HUES6 (cell line): Measurements from ENCODE around the gene PROM1.

ENCODE experiments used
- H3K27ac ChIP-seq: 2 replicates; pipeline ENCODE4 v1.7.0; 2013; ENCODE audit warnings: low read depth, mild to moderate bottlenecking, low read length, inconsistent platforms
- H3K27me3 ChIP-seq: 2 replicates; pipeline ENCODE4 v1.6.1; 2013; ENCODE audit warnings: low read length; ENCODE audit not compliant: control insufficient read depth, insufficient read depth
- H3K36me3 ChIP-seq: 2 replicates; pipeline ENCODE4 v1.6.1; 2013; ENCODE audit warnings: low read length; ENCODE audit not compliant: control insufficient read depth, insufficient read depth
- H3K4me1 ChIP-seq: 2 replicates; pipeline ENCODE4 v1.6.1; 2013; ENCODE audit warnings: low read length; ENCODE audit not compliant: control insufficient read depth, insufficient read depth
- H3K4me3 ChIP-seq: 2 replicates; pipeline ENCODE4 v1.5.1; 2013; ENCODE audit warnings: low read depth, low read length
- H3K9ac ChIP-seq: one replicate; pipeline ENCODE4 v1.6.1; 2013; ENCODE audit warnings: mild to moderate bottlenecking, low read length
- H3K9me3 ChIP-seq: 2 replicates; pipeline ENCODE4 v1.6.1; 2013; ENCODE audit warnings: low read depth, low read length; ENCODE audit not compliant: control insufficient read depth, insufficient read depth

Gene PROM1

GRCh38 chr4:16027114-16027513 lies 56.7 kb downstream of the PROM1 start:
- H3K4me3 ChIP-seq = no peak overlapping the region
- peaks cover 23% of the 10 kb centered on the region for H3K36me3 ChIP-seq
- H3K9me3 ChIP-seq = no peaks in the 10 kb centered on the region
- H3K27me3 ChIP-seq = no peaks in the 10 kb centered on the region
- no peak overlapping the region for H3K27ac ChIP-seq
- peaks cover 24% of the 10 kb centered on the region for H3K4me1 ChIP-seq
- H3K9ac ChIP-seq = no peak overlapping the region

DNA sequence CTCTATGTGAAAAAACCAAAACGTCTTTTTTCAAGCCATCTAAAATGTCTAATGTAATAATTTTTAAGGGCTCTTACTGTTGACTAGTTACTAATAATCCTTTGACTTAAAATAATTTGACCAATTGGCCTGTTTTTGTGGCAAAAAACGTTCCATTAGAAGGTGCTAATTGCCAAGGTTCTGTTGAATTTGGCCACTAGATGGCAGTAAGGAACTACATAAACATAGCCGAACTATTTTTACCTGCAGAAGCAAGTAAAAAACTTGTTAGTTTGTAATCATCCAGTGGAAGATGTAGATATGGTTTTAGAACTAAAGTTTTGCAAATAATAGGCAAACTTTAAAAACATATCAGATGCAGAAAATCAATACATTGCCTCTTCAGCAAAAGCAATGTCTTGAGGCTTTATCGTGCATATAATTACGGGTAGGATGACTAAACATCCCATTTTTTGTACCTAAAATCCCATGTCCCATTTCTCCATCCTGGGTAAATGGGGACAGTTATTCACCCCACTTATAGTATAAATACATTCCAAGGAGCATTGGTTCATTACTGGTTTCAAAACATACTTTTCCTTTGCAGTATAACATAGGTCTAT lies 57.6 kb downstream of the PROM1 start:
- H3K27me3 ChIP-seq = no peaks in the 10 kb centered on the region
- H3K9me3 ChIP-seq = no peaks in the 10 kb centered on the region
- H3K36me3 ChIP-seq = peaks cover 27% of the 10 kb centered on the region
- H3K4me1 ChIP-seq = peaks cover 15% of the 10 kb centered on the region
- H3K4me3 ChIP-seq = no peak overlapping the region
- no peak overlapping the region for H3K9ac ChIP-seq
- no peak overlapping the region for H3K27ac ChIP-seq

DNA sequence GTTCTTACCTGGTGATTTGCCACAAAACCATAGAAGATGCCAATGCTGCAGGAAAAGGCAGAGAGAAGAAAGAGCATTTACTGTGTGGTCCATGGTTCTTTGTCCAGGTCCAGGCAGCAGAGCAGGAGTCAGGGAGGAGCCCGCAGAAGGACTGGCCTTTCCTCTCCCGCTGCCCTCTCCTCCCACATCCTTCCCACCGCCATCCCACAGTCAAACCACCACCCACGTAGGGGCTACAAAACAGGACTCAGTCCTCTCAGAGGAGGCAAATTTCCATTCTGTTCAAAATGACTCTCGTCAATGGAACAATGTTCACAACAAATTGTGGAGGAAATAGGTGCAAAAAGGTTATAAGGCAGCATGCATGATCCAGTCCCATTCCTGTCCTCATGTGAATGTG lies 58.6 kb downstream of the PROM1 start:
- Histone ChIP-seq H3K4me1 (peaks cover 12% of the 10 kb centered on the region), H3K9me3 (no peaks in the 10 kb centered on the region), H3K27ac (no peak overlapping the region), H3K36me3 (peaks cover 32% of the 10 kb centered on the region), H3K9ac (no peak overlapping the region), H3K4me3 (no peak overlapping the region), H3K27me3 (no peaks in the 10 kb centered on the region)

GRCh38 chr4:16023776-16024408 lies 59.9 kb downstream of the PROM1 start:
- H3K9me3 ChIP-seq = no peaks in the 10 kb centered on the region
- no peak overlapping the region for H3K9ac ChIP-seq
- peaks cover under 1% of the 10 kb centered on the region for H3K4me1 ChIP-seq
- peaks cover 38% of the 10 kb centered on the region for H3K36me3 ChIP-seq
- H3K27me3 ChIP-seq = no peaks in the 10 kb centered on the region
- H3K27ac ChIP-seq = no peak overlapping the region
- no peak overlapping the region for H3K4me3 ChIP-seq

DNA sequence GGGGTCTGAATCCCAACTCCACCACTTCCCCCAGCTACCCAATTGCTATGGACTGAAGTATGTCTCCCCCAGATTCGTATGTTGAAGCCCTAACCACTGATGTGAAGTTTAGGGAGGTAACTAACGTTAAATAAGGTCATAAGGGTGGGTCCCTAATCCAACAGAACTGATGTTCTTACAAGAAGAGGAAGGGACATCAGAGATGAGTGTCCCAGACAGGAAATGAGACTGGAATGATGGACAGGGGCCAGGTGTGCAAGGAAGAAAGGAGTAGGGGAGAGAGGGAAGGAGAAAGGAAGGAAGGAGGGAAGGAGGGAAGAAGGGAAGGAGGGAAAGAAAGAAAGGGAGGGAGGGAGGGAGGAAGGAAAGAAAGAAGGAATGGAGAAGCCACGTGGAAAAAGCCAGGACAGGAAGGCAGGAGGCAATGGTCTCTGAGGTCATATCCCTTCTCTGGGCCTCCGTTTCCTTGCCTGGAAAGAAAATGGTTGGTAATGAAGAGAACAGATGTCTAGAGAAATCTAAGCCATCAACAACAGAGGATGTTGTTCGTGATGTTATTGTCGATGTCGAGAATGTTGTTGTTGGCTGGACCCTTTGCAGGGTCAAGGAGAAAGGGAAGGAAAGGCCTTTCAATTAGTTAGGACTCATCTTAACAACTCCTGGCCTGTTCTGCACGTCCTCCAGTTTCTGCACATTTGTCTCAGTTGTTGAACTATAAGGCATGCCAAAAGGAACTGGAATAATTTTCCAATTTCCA lies 61.8 kb downstream of the PROM1 start:
- Histone ChIP-seq H3K27ac (no peak overlapping the region), H3K36me3 (peaks cover 46% of the 10 kb centered on the region), H3K27me3 (no peaks in the 10 kb centered on the region), H3K9ac (no peak overlapping the region), H3K4me1 (no peaks in the 10 kb centered on the region), H3K9me3 (no peaks in the 10 kb centered on the region), H3K4me3 (no peak overlapping the region)

- H3K9ac ChIP-seq = no peak overlapping the region
- peaks cover 63% of the 10 kb centered on the region for H3K36me3 ChIP-seq
- no peaks in the 10 kb centered on the region for H3K9me3 ChIP-seq
- no peak overlapping the region for H3K27ac ChIP-seq
- H3K27me3 ChIP-seq = no peaks in the 10 kb centered on the region
- H3K4me1 ChIP-seq = no peaks in the 10 kb centered on the region
- H3K4me3 ChIP-seq = no peak overlapping the region
These were observed 64.2 kb downstream of the PROM1 start for GRCh38 chr4:16019649-16020048.

- Histone ChIP-seq H3K4me1 (no peaks in the 10 kb centered on the region), H3K36me3 (peaks cover 63% of the 10 kb centered on the region), H3K9me3 (no peaks in the 10 kb centered on the region)
These were observed 65.0 kb downstream of the PROM1 start for GRCh38 chr4:16018841-16019240.

GRCh38 chr4:16018061-16018676 lies 65.7 kb downstream of the PROM1 start:
- H3K36me3 ChIP-seq = peaks cover 61% of the 10 kb centered on the region
- no peak overlapping the region for H3K9ac ChIP-seq
- no peaks in the 10 kb centered on the region for H3K27me3 ChIP-seq
- no peak overlapping the region for H3K4me3 ChIP-seq
- H3K27ac ChIP-seq = no peak overlapping the region
- H3K4me1 ChIP-seq = no peaks in the 10 kb centered on the region
- no peaks in the 10 kb centered on the region for H3K9me3 ChIP-seq

More at GRCh38 chr4:16018841-16019240, 65.0 kb downstream of the PROM1 start:
- Histone ChIP-seq H3K27me3 (no peaks in the 10 kb centered on the region), H3K27ac (no peak overlapping the region), H3K4me3 (no peak overlapping the region), H3K9ac (no peak overlapping the region)

DNA sequence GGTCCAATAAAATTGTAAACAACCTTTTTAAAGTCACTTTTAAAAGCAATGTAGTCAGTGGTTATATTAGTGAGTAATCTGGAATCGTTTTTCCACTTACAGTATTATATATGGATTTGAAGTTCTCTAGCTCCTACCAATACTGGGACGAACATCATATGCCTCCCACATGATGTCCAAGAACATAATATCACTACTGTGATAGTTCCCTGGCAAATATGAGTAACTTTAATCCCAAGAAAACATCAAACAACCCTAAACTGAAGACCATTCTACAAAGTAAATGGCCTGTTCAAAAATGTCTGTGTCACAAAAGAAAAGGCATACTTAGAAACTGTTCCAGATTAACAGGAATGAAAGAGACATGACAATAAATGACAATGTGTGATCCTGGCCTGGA lies 67.3 kb downstream of the PROM1 start:
- Histone ChIP-seq H3K9ac (no peak overlapping the region), H3K9me3 (no peaks in the 10 kb centered on the region), H3K4me1 (no peaks in the 10 kb centered on the region), H3K36me3 (peaks cover 56% of the 10 kb centered on the region), H3K4me3 (no peak overlapping the region), H3K27me3 (no peaks in the 10 kb centered on the region), H3K27ac (no peak overlapping the region)

GRCh38 chr4:16011173-16011572 lies 72.7 kb downstream of the PROM1 start:
- no peaks in the 10 kb centered on the region for H3K27me3 ChIP-seq
- H3K4me3 ChIP-seq = no peak overlapping the region
- H3K4me1 ChIP-seq = no peaks in the 10 kb centered on the region
- no peaks in the 10 kb centered on the region for H3K9me3 ChIP-seq
- no peak overlapping the region for H3K9ac ChIP-seq
- no peak overlapping the region for H3K27ac ChIP-seq
- H3K36me3 ChIP-seq = peaks cover 61% of the 10 kb centered on the region

- Histone ChIP-seq H3K27ac (no peak overlapping the region), H3K4me3 (no peak overlapping the region), H3K36me3 (peaks cover 57% of the 10 kb centered on the region), H3K4me1 (no peaks in the 10 kb centered on the region), H3K9ac (no peak overlapping the region), H3K27me3 (no peaks in the 10 kb centered on the region), H3K9me3 (no peaks in the 10 kb centered on the region)
These were observed 74.7 kb downstream of the PROM1 start for GRCh38 chr4:16009153-16009552.
